ENCODE data around the gene C4orf51.

The C4orf51 gene

DNA sequence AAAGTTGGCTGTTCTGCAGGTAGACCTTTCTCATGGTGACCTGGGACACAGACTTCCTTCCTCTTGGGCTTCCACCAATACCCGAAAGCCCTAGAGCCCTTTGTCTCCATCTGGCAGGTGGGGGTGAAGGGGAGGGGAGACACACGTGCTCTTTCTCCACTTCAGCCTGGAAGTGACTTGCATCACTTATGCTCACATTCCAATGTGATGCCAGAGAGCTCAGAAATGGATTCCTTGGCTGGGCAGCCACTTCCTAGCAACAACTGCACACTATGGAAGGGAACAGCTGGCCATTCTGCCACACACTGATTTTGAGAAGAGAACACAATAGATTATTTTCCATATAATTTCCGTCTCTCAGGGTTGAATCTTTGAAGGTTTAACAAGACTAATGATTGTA is 36.3 kb downstream of the C4orf51 start:
- no peak for DNase-seq

DNA sequence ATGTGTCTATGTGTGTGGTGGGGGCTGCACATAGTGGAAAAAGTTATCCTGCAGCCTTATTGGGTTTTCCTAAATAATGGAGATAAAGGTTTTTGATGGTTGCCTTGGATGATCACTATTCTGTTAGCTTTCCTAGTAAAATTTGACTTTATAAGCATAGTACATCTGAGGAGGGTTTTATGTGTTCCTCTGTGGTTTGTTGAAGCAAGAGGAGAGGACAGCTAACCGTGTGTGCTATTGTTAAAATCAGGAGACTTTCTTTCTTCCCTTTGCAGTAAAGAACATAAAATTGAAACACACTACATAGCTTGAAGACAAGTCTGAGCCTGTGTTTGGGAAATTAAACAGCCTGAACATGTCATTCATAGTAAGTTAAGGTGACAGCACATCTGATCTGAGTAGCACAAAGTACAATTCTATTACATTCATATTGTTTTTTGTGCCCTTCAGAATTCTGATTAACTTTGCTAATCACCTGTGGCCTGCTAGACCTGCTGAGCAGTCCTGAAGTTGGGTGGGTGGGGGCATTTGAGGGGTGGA is 36.8 kb downstream of the C4orf51 start:
- DNase-seq = no peak

DNA sequence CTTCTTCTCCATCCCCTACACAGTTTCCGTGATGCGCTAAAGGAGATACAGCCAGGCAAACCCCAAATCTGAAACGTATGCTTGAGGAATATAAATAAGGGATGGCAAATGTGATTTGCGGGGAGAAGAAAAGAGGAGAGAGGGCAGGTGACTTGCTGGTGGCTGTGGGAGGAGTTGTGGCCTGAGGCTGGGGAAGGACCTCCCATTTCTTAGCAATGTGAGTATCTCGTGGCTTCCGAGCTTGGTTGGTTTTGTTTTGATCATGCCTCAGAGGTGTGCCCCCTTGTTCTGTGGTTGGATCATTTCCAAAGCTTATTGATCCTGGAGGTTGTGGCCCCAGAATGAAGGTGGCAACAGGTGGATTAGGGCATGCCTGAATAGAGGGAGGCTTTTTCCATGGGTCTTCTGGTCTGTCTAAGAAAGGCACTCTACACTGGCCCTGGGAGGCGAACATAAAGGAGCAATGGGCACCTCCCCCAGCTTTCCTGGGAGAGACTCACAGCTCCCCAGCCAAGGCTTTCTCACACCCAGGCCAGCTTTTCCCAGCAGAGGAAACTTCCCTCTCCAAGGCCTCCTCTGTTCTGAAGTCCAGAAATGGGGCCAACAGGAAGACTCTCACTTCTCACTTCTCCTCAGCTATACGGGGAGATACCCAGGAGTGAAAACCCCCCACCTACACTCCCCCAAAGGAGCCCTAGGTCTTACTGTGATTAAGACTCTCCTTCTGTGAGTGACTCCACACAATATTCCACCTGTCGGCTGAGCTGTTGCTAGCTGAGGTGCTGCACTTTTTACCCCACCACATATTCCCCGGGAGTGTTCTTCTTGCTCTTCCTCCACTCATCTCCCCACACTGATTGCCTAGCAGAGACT is 40.0 kb downstream of the C4orf51 start:
- no peak for DNase-seq

DNA sequence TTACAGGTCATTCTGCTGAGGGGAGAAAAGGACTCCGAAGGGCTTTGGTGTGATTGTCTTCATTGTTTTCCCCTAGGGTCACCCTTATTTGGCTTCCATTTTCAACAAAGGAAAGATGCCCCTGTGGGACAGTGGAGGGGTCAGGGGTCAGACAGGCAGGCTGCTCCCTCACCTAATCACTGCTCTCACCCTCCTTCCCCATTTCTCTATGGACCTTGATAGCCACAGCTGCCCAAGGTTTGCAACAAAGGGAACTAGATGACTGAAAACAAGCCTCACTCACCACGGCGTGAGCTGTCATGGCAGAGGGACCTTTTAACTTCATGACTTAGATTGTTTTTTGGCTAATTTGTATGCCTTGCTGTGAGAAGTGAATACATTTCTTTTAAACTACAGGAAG is 40.7 kb downstream of the C4orf51 start:
- DNase-seq = no peak

DNA sequence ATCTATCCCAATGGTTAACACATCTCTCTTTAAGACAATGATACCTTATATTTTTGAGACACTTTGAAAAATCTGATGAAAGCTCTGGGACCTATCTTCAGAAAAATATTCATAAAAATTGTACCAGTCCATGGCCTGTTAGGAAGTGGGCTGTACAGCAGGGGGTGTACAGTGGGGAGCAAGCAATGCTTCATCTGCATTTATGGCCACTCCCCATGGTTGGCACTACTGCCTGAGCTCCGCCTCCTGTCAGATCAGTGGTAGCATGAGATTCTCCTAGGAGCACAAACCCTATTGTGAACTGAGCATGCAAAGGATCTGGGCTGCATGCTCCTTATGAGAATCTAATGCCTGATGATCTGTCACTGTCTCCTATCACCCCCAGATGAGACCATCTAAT is 42.6 kb downstream of the C4orf51 start:
- DNase-seq = no peak

DNA sequence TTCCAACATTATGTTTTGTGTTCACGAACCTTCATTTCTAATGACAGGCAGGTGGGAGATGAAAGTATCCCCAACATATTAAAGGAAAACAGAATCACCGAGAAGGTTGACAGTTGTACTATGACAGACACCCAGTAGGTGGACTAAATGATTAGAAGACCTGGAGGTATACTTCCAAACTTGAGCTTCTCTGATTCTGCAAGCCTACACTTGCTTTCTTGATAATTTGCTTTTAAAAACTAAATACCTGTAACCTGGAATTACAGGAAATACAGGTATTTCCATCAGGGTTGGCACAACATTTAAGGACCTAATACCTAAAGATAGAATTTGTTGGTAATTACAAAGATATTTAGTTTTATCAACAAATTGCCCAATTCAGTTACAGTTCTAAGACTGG is 43.4 kb downstream of the C4orf51 start:
- DNase-seq = no peak

DNA sequence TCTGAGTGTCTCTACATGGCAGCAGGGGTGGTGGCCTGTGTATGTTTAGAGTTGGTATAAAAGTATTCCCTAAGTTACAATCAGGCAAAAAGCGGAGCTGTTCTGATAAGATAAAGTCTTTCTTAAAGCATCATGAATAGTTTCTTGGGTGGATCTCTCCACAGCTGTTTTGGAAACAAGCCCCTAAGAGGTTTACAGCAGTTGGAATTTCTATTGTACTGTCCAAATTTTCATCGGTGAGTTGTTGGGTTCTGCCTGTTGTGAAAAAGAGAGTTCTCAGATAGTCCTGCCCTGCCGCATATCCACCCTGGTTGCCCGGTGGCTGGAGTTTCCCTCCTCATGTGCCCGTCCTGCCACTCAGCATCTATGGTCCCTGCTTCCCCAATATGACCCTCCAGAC is 50.1 kb downstream of the C4orf51 start:
- no peak for DNase-seq

DNA sequence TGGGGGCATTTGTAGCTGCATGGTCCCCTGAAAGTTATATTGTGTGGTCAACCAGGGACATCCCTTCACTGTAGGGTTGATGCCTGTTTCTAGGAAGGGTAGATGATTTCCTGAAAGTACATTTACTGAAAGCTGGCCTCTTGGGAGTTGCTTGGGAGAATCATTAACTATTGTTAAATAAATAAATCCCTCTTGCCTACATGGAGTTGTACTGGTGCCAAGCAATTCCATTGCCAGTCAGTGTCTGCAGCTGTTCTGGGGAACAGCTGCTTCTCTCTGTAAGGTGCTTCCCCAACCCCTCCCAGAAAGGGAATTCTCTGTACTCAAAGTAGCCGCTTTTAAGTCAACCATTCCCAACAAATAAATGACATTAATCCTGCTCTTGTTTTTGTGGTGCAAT is 51.1 kb downstream of the C4orf51 start:
- DNase-seq = no peak

DNA sequence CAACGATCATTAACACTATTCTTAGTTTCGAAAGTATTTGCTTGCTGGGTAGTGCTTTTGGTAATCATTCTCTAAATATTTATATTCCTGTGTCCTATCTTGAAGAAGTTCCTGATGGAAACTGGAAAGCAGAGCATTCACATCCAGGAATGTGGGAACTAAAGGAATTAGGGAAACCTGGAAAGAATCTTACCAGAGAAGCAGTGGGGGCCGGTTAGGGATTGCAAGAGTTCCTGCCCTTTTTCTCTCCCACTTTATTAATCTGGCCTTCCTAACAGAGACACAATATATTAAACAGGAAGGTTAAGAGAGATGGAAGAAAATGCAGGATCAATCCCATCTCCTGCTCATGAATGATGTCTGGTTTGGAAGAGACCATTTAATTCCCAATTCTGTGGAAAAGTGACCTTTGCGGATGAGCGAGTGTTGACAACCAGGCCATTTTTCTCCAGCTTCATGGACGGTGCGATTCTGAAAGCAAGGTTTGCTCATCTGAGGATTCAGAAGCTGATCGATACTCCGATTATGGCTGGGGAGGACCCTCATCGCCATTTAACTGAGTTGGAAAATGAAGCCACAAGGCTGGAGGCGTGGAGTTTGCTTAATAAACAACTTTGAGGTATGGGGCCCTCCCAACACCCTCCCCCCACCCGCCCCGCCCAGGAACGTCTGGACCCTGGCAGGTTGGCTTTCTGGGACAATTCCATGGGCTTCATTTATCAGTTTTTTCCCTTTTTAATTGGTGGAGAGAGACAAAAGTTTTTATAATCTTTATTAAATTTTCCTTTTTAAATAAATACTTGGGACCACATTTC is 52.3 kb downstream of the C4orf51 start:
- no peak for DNase-seq

DNA sequence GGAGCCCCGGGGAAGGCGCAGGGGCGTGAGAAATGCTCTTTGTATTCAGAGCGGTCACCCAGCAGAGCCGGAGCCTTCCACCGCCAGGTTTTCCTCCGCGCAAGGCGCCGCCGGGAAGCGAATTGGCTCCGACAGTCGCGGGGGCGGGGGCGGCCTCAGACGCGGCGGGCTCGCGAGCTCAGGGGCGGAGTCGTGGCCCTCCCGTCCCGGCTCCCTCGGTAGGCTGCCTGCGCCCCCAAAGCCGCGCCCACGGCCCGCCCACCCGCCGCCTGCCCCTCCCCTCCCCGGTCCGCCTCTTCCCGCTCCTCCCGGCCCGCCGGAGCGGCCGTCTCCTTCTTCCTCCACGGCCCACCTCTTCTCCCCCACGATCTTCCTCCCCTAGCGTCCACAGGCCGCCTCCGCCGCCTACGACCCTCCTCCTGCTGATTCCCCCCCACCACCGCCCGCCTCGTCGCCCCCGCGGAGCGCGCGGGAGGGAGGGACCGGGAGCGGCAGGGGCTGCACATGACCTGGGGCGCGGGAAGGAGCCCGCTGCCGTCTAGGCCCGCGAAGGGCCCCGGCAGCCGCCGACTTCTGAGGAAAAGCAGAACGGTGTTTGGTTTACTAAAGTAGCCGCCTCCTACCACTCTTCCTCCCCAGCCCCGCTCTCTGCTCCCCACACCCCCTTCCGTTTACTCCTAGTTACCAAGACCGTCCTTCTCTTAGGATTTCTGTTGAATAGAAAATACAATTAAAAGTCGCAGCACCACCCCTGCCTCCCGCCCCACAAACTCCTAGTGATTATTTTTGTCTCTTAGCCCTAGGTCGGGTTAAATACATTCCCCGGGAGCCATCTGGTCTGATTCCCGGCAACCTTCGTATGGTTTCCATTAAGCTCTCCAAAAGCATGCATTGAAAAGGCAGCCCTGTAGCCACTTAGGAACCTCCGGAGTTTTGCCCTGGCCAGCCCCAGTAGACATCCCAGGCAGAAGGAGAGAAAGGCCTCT is 53.2 kb downstream of the C4orf51 start:
- DNase-seq = peak; percentile 81

DNA sequence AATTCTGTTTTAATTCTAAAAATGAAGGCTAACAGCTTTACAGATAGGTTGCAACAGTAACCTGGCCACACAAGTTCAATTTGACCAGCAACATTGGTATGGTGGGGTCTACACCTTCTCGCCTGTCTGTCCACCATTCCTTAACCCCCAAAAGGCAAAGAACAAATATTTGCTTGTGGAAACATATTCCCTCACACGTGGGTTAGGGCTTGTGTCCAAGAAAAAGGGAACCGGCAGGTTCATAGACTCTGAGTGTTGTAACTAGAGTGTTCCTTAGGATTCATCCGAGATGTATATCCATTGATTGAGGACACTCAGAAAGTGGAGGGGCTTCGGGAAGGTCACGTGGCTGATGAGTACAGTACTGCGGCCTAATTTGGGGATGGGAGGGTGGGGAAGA is 54.1 kb downstream of the C4orf51 start:
- no peak for DNase-seq

DNA sequence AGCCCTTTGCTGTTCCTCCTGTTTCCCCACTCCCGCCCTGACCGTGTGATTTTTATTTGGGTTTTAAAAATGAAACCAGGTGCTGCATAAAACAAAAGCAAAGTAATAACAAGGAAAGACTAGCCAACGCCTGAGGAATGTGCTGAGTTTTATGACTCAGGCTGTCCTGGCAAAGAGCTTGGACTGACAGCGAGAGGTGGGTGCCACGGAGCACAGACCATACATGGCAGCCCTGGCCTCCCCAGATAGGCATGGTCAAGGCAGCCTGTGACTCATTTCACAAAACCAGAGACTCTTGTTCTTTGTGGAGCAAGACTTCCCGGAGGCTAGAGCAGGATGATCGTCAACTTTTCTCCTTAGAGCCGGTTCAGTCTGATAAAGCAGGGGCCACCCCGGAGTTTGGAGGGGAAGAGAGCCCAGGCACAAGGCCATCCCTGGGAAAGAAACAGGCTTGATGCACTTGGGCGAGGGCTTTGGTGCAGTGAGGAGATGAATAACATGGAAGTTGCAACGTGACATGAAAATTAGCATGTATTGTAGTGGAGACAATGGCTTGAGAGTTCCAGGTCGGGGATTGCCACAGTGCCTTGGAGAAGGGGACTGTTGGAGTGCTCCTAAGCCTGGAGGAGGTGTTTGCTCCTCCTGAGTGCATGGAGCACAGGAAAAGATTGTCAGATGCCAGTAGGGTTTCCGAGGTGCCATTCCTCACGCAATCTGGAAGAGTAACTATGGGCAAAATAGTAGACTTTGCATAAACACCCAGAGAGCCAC is 54.8 kb downstream of the C4orf51 start:
- DNase-seq = no peak

DNA sequence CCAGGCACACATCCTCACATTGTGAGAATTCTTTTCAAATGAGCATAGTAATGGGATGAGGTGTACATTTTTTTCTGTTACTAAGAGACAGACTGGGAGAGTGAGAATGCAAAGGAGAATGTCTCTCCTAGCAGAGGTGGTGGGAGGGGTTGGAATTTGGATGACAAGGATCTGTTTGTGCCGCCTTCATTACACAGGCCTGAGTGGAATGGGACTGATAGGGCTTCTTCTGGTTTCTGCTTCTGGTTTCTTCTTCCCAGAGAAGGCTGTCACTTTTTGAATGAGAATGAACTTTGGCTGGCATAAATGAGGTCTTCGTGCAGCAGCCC is 55.4 kb downstream of the C4orf51 start:
- no peak for DNase-seq

DNA sequence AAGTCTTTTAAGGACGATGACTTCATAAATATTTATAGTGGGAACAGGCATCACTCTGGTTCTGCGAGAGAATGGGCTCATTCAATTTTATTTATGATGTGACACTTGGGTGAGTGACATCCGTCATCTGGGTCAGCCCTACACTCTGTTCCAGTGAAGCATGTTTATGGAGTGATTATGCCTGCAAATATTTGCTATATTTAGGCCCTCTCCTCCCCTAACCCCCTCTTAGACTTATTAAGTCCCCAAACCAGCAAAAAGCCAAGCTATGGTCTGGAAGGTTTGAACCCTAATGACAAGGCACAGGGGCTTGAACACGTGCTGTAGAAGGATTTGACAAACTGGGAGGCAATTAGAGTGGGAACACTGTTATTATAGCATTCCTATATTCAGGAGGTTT is 55.9 kb downstream of the C4orf51 start:
- no peak for DNase-seq

DNA sequence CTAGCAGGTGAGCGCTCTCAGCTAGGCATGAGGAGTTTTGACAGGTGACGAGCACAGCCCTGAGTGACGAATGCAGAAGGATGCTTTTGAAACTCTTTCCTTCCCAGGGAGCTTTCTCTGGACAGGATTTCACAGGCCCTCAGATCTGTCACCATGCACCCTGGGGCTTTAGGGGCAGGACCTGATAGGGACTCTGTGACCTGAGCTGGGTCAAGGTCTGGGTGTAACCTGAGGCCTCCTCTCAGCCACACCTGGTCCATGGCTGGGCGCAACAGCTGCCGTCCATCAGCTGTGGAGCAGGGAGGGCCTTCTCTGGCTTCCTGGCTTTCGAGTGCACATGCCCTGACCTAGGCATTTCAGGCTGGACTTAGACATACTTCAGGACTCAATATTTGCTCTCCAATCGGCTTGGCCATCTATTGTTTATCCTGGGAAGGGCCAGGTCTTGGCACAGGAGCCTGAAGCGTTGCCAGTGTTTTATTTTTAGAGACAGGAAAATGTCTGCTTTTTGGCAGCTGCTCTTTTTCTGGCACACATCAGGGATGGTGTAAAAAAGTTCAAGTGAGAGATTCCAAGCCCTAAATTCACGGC is 56.4 kb downstream of the C4orf51 start:
- DNase-seq = no peak

DNA sequence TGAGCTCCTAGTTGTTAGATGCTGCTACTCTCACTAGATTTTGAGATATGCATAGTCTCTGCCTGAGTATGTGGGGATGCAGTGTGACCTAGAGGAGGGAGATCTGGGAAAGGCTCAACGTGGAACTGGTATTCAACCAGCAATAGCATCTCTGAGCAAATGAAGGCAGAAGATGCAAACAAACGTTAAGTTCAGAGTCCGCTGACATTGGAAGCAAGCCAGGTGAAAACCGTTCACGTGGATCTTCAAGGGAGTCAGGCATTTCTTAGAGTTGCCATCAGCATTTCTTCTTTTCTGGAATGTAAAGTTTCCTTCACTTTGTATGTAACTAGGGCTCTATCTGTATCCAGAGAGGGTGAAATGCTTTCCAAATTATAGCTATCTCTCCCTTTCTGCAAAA is 59.9 kb downstream of the C4orf51 start:
- DNase-seq = no peak

DNA sequence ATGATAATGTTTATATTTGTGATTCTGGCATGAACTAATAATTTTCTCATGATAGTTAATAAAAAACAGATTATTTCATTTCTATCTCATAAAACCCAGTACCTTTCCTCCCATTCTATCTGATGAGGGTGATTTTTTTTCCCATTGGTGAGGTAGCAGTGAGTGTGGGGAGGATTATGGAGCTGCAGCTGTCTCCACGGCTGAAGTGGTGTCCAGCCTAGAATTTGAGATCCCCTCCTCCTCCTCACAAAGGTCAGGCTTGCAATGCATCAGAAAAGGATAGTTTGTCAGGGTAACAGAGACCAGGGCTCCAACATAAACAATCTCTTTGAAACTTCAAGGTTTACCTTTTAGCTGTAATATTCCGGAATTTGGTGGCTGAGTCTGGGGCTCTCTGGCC is 60.9 kb downstream of the C4orf51 start:
- no peak for DNase-seq

DNA sequence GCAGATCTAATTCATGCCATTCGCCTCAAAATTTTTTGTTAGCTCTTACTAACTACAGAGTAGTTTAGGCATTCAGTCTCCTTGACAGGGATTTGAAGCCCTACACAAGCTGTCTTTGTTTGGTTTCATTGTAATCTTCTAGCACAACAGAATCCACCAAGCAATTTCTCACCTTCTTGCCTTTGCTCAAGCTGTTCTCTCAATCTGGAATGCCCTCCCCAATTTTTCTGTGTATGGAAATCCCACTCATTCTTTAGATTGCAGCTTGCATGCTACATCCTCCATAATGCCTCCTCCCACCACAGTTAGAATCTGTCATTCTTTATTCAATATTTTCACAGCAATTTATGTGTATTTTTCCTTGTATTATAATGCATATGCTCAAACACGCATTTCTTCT is 63.7 kb downstream of the C4orf51 start:
- no peak for DNase-seq

DNA sequence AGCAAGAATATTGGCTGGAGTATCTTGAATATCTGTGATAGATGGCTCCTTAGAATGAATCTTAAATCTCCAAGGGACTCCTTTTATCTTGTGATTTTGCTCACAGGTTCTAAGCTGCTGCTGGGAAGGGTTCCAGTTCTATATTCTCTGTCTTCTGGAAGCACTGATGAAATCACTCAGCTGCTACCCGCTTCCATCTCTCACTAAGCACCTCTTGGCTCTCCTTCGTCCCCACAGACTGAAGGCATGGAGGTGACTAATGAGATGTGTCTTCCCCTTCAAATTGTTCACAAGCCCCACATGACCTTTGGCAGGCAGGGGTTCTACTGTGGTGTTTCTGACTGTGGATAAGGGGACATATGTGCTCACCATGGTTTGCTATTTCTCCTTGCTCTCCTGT is 75.9 kb downstream of the C4orf51 start:
- DNase-seq = no peak

DNA sequence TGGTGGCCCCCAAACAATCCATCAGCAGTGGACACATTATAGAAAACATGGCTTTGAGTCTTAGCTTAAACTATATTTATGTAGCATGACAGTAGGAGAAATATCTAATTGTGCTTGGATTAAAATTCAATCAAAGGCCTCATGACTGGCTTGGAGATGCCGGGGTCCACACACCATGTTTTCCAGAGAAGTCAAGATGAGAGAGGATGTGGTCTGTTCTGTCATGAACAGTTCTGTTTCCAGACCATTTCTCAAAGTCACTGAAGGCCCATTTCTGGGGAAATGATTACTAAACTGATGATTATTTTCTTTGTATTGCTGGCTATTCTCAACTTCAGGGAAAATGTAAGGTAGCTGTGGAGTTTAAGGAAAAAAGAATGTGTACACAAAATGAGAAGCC is 76.3 kb downstream of the C4orf51 start:
- DNase-seq = no peak

DNA sequence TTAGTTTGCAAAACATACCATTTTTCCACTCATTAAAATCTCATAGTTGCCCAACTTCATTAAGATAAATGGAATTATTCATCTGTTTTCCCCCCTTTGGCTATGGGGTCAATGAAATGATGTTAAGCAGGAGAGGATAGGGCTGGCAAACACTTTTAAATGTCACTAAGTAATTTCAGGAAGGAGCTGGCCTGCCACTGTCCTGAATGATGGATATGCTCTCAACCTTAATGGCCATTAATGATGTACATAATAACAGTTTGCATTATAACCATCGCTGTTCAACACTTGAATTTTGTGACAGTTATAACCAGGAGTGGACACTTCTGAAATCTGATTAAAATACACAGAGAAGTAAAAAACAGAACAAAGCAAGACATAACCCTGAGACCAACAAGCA is 77.2 kb downstream of the C4orf51 start:
- no peak for DNase-seq

DNA sequence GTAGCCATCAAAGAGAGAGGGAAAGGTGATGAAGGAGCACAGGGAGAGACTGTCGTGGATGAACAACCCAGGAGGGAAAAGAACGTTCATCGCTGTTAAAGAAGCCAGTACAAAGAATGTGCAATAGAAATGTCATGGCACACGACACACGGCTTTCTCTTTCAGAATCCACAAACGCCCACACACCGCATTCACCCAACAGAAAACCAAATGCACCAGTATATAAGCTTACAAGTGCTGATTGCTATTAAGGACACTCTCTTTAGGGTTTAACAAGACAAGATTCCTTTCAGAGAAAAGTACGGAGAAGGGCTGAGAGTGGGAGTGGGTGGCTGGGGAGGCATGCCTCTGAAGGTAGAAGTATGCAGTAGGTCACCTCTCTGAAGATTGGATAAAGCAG is 80.2 kb downstream of the C4orf51 start:
- DNase-seq = no peak

All from effector CD8-positive, alpha-beta T cell (primary cell).